Measurements from ENCODE around the gene SUMF2. TPM values are rescaled to one million over a fixed set of nuclear protein-coding genes. Genes with fewer than 3 reads are reported as not detected.
A peak's percentile ranks its signal among the peaks of the same experiment; 100 is the strongest.
"Not testable (repeated sequence)": the region's sequence is repeated elsewhere in the genome, so short reads cannot be mapped to it uniquely, and the experiment has no call there.

SUMF2 gene
- total and polyA plus RNA-seq, 8 donors: 88.6 to 136 (median 101) TPM

GRCh38 chr7:56105508-56105907 lies 41.4 kb downstream of the SUMF2 start:
- peak; percentile 58 to 82 (median 72) for ATAC-seq
- no peaks in the 10 kb centered on the region for H3K27me3 ChIP-seq
- peaks cover 0 to 9% (median 0%) of the 10 kb centered on the region in 3 donors for H3K4me1 ChIP-seq
- 6 to 8% methylated on average over 6 of the region's 6 CpGs for WGBS, 2 donors
- peak overlapping the region; percentile 83 to 93 (median 88) for H3K27ac ChIP-seq
- H3K36me3 ChIP-seq: peaks cover 0 to 38% (median 8%) of the 10 kb centered on the region in 3 donors
- no peaks in the 10 kb centered on the region for H3K9me3 ChIP-seq
- H3K4me3 ChIP-seq: peak overlapping the region; percentile 72 to 91 (median 74)
- TF ChIP-seq, protein P1, sequence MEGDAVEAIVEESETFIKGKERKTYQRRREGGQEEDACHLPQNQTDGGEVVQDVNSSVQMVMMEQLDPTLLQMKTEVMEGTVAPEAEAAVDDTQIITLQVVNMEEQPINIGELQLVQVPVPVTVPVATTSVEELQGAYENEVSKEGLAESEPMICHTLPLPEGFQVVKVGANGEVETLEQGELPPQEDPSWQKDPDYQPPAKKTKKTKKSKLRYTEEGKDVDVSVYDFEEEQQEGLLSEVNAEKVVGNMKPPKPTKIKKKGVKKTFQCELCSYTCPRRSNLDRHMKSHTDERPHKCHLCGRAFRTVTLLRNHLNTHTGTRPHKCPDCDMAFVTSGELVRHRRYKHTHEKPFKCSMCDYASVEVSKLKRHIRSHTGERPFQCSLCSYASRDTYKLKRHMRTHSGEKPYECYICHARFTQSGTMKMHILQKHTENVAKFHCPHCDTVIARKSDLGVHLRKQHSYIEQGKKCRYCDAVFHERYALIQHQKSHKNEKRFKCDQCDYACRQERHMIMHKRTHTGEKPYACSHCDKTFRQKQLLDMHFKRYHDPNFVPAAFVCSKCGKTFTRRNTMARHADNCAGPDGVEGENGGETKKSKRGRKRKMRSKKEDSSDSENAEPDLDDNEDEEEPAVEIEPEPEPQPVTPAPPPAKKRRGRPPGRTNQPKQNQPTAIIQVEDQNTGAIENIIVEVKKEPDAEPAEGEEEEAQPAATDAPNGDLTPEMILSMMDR (IDR thresholded peaks at IDR 0.05): no peak
- peak in 4 of 6 donors; percentile 12 to 48 (median 39) for DNase-seq
- intact Hi-C loops (cut with DNase I): no loop called here
- no peak for FAIRE-seq

GRCh38 chr7:56106108-56107073 lies 42.3 kb downstream of the SUMF2 start, which contains the start of gene CHCHD2:
Gene CHCHD2 (minus strand): TSS chr7:56106476. CDS start chr7:56106413, 63 bp downstream.
- intact Hi-C loops (cut with DNase I): no loop called here
- Histone ChIP-seq H3K9me3 (no peaks in the 10 kb centered on the region), H3K27me3 (no peaks in the 10 kb centered on the region), H3K4me3 (peak within 1 kb of the TSS; percentile 72 to 91 (median 74)), H3K4me1 (peaks cover 0 to 9% (median 0%) of the 10 kb centered on the region in 3 donors), H3K36me3 (peaks cover 0 to 29% (median 5%) of the 10 kb centered on the region in 3 donors), H3K27ac (peak within 1 kb of the TSS; percentile 83 to 93 (median 88))
- WGBS, 2 donors: 1% methylated on average over 57 of the region's 57 CpGs
- FAIRE-seq (peak; percentile 72), ATAC-seq (peak; percentile 98 to 100 (median 99)), DNase-seq (peak; percentile 88 to 98 (median 96))
- TF ChIP-seq, protein P1 (IDR thresholded peaks at IDR 0.05): no peak

DNA sequence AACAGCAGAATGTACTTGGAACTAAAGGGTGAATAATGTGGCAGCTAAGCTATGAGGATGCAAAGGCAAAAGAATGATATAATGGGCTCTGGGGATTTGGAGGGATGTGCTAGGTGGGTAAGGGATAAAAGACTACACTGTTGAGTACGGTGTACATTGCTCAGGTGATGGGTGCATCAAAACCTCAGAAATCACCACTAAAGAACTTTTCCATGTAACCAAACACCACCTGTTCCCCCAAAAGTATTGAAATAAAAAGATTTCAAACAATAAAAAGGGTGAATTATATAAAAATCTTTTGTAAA lies 43.8 kb downstream of the SUMF2 start:
- 93 to 94% methylated on average over 1 of the region's 1 CpG for WGBS, 2 donors
- Histone ChIP-seq H3K27ac (no peak overlapping the region), H3K9me3 (no peaks in the 10 kb centered on the region), H3K27me3 (no peaks in the 10 kb centered on the region), H3K4me3 (no peak overlapping the region), H3K4me1 (peaks cover 0 to 9% (median 0%) of the 10 kb centered on the region in 3 donors), H3K36me3 (peaks cover 0 to 14% (median 5%) of the 10 kb centered on the region in 3 donors)
- no peak for DNase-seq
- FAIRE-seq: no peak
- intact Hi-C loops (cut with DNase I): no loop called here
- TF ChIP-seq, protein P1 (IDR thresholded peaks at IDR 0.05): no peak
- ATAC-seq: no peak

DNA sequence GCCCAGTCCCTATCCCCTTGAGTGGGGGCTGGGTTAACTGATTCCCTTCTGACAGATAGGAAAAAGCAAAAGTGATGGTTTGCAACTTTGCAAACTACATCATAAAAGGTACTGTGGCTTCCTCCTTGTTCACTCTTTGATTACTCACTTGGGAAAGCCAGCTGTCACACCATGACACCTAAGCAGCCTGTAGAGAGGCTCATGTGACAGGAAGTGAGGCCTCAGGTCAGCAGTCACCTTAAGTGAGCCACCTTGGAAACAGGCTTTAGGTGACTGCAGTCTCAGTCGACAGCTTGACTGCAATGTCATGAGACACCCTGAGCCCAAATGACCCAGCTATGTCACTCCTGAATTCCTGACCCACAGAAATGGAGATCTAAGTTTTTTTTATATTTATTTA lies 46.5 kb downstream of the SUMF2 start:
- no peak for FAIRE-seq
- TF ChIP-seq, protein P1 (IDR thresholded peaks at IDR 0.05): no peak

DNA sequence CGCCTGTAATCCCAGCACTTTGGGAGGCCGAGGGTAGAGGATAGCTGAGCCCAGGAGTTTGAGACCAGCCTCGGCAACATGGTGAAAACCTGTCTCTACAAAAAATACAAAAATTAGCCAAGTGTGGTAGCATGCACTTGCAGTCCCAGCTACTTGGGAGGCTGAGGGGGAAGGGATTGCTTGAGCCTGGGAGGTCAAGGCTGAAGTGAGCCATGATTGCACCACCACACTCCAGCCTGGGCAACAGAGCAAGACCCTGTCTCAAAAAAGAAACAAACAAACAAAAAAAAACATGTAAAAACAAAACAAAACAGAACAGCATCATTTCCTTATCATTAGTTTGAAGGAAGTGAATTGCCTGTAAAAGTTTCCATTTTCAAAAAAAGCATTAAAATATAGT lies 48.2 kb downstream of the SUMF2 start:
- H3K4me1 ChIP-seq; intact Hi-C loops (cut with DNase I); H3K9me3 ChIP-seq; ATAC-seq; H3K27ac ChIP-seq; DNase-seq; H3K4me3 ChIP-seq; H3K36me3 ChIP-seq; FAIRE-seq; H3K27me3 ChIP-seq: not testable (repeated sequence)
- WGBS, 2 donors: 89 to 94% methylated on average over 3 of the region's 3 CpGs

More for the DNA sequence above, 46.5 kb downstream of the SUMF2 start:
- 63 to 73% methylated on average over 1 of the region's 1 CpG for WGBS, 2 donors
- Histone ChIP-seq H3K36me3 (no peaks in the 10 kb centered on the region), H3K27me3 (no peaks in the 10 kb centered on the region), H3K9me3 (no peaks in the 10 kb centered on the region), H3K4me1 (no peaks in the 10 kb centered on the region), H3K4me3 (no peak overlapping the region), H3K27ac (no peak overlapping the region)
- intact Hi-C loops (cut with DNase I): no loop called here
- DNase-seq: no peak
- no peak for ATAC-seq

Data from pancreas (tissue), 10 donors.